ENCODE data around the gene STAT5B. TPM values are rescaled to one million over a fixed set of nuclear protein-coding genes. Genes with fewer than 3 reads are reported as not detected.
A peak's percentile ranks its signal among the peaks of the same experiment; 100 is the strongest.
"Not testable (repeated sequence)": the region's sequence is repeated elsewhere in the genome, so short reads cannot be mapped to it uniquely, and the experiment has no call there.

STAT5B gene
- polyA plus RNA-seq, 1 donor: 40.2 TPM

- peak; percentile 47 for DNase-seq (ENCODE audit: low read depth)
Observed at GRCh38 chr17:42193969-42194899, 82.0 kb downstream of the STAT5B start, which contains the start of gene GHDC. GHDC (minus strand) TSS chr17:42194494; CDS start chr17:42193581, 913 bp downstream.

- no peak for DNase-seq (ENCODE audit: low read depth)
Observed at GRCh38 chr17:42193216-42193968, 82.8 kb downstream of the STAT5B start.

GRCh38 chr17:42192189-42193126 lies 83.7 kb downstream of the STAT5B start:
- DNase-seq (ENCODE audit: low read depth): no peak

- DNase-seq (ENCODE audit: low read depth): no peak
Observed at GRCh38 chr17:42191275-42191608, 84.9 kb downstream of the STAT5B start.

- no peak for DNase-seq (ENCODE audit: low read depth)
Observed at GRCh38 chr17:42190491-42191274, 85.5 kb downstream of the STAT5B start.

GRCh38 chr17:42189651-42189965 lies 86.6 kb downstream of the STAT5B start:
- no peak for DNase-seq (ENCODE audit: low read depth)

- no peak for DNase-seq (ENCODE audit: low read depth)
Observed at GRCh38 chr17:42188749-42189650, 87.2 kb downstream of the STAT5B start.

GRCh38 chr17:42187833-42188232 lies 88.4 kb downstream of the STAT5B start:
- DNase-seq (ENCODE audit: low read depth): no peak

GRCh38 chr17:42186191-42186590 lies 90.0 kb downstream of the STAT5B start:
- not testable (repeated sequence) for DNase-seq (ENCODE audit: low read depth)

GRCh38 chr17:42185621-42185930 lies 90.6 kb downstream of the STAT5B start:
- DNase-seq (ENCODE audit: low read depth): no peak

GRCh38 chr17:42184713-42185620 lies 91.2 kb downstream of the STAT5B start, which contains the start of gene HCRT:
HCRT (minus strand) TSS chr17:42185452; CDS start chr17:42185365, 87 bp downstream.
- no peak for DNase-seq (ENCODE audit: low read depth)

GRCh38 chr17:42183741-42184711 lies 92.2 kb downstream of the STAT5B start:
- peak; percentile 39 for DNase-seq (ENCODE audit: low read depth)

- DNase-seq (ENCODE audit: low read depth): no peak
Observed at GRCh38 chr17:42182927-42183734, 93.1 kb downstream of the STAT5B start.

- DNase-seq (ENCODE audit: low read depth): no peak
Observed at GRCh38 chr17:42181851-42182207, 94.4 kb downstream of the STAT5B start.

- no peak for DNase-seq (ENCODE audit: low read depth)
Observed at GRCh38 chr17:42180922-42181850, 95.0 kb downstream of the STAT5B start, which contains the start of gene KCNH4. KCNH4 (minus strand) TSS chr17:42181142; CDS start chr17:42180945, 197 bp downstream.
